ENCODE data around the gene ZNF346.

DNA sequence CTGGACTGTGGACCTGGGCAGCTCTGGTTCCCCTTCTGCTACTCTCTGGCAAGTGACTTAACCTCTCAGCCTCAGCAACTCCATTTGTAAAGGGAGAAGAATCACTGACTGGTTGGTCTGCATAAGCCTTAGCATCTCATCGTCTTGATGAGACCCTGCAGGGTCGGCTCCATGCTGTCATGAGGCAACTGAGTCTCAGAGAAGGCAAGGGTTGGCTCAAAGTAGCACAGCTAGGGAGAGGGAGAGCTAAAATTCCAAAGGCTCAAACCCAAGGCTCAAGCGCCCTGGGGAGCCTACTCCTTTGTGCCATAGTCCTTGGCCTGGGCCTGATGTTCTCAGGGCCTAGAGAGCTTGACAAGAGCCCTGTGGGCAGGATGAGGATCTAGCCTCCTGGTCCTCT, 68.7 kb downstream of the ZNF346 start:
- TF ChIP-seq, protein P1, sequence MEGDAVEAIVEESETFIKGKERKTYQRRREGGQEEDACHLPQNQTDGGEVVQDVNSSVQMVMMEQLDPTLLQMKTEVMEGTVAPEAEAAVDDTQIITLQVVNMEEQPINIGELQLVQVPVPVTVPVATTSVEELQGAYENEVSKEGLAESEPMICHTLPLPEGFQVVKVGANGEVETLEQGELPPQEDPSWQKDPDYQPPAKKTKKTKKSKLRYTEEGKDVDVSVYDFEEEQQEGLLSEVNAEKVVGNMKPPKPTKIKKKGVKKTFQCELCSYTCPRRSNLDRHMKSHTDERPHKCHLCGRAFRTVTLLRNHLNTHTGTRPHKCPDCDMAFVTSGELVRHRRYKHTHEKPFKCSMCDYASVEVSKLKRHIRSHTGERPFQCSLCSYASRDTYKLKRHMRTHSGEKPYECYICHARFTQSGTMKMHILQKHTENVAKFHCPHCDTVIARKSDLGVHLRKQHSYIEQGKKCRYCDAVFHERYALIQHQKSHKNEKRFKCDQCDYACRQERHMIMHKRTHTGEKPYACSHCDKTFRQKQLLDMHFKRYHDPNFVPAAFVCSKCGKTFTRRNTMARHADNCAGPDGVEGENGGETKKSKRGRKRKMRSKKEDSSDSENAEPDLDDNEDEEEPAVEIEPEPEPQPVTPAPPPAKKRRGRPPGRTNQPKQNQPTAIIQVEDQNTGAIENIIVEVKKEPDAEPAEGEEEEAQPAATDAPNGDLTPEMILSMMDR (conservative IDR thresholded peaks at IDR 0.05; ENCODE audit: low read depth, low read length), result no peak
- no peak for TF ChIP-seq EZH2 (IDR thresholded peaks at IDR 0.05; ENCODE audit: borderline replicate concordance, low read depth, low read length, poor library complexity, severe bottlenecking)

Measured in A673 (cell line).